Mammary epithelial cell (primary cell): ENCODE data around the gene TAF13.

Source experiments
- CTCF ChIP-seq, 2 donors: IDR thresholded peaks in 1 of 2; conservative IDR thresholded peaks in 1 of 2; 2 replicates each; pipeline ENCODE4 v1.5.1; 2011 to 2012; ENCODE audit warnings: inconsistent platforms in 2 of 2, low read length in 2 of 2, mild to moderate bottlenecking in 2 of 2, control low read depth in 1 of 2, low read depth in 1 of 2; ENCODE audit not compliant: insufficient read depth in 1 of 2; ENCODE audit errors: extremely low read depth in 1 of 2
- EZH2 ChIP-seq: IDR thresholded peaks from 2 replicates; pipeline ENCODE4 v1.6.1; 2012; ENCODE audit warnings: low read length, inconsistent platforms, borderline replicate concordance

- TF ChIP-seq CTCF (conservative IDR thresholded peaks at IDR 0.05 in 1 of 2, IDR thresholded peaks at IDR 0.05 in 1 of 2; ENCODE audit: extremely low read depth in 1 of 2, insufficient read depth in 1 of 2, low read depth in 1 of 2, low read length in 2 of 2) (no peak), EZH2 (no peak)
Observed at GRCh38 chr1:109048335-109048734, 27.5 kb downstream of the TAF13 start.
